Measurements from ENCODE around the gene HIF1A. TPM values are rescaled to one million over a fixed set of nuclear protein-coding genes. Genes with fewer than 3 reads are reported as not detected.

The HIF1A gene
- total RNA-seq, 1 experiment from 2014 or later, result 135 TPM

DNA sequence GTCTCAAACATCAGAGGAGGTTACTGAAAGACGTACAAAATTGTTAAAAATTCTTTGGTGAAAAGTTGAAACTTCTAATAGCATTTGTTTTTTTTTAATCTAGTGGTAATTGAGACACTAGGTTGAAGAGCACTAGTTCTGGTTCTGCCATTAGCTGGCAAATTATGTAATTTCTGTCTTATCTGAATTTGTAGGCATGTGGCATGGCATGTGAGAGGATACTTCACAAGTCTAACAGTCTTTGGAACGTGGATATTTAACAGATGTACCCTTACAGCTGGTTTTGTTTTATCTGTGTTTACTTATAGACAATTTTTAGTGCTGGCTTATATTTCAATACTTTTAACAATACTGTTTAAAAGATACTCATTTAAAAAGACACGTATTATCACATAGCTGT lies 72.9 kb downstream of the HIF1A start:
- DNase-seq (ENCODE audit: low spot score), result no peak
- no TSS peak for BruUV-seq (replicated peaks)
- Histone ChIP-seq H3K4me1 (ENCODE audit: insufficient read depth, low read length, poor library complexity, severe bottlenecking) (peaks cover 23% of the 10 kb centered on the region), H3K27ac (ENCODE audit: low read depth, low read length, poor library complexity, severe bottlenecking) (no peak overlapping the region), H3K36me3 (ENCODE audit: insufficient read depth, low read length, poor library complexity, severe bottlenecking) (peaks cover 49% of the 10 kb centered on the region), H3K9me3 (ENCODE audit: low read depth, low read length, poor library complexity, severe bottlenecking) (no peaks in the 10 kb centered on the region), H3K4me3 (ENCODE audit: low read depth, low read length, poor library complexity, severe bottlenecking) (no peak overlapping the region), H3K27me3 (replicated peaks; ENCODE audit: insufficient read depth, low read depth, low read length, poor library complexity) (no peaks in the 10 kb centered on the region)
- intact Hi-C loops (cut with micrococcal nuclease; ENCODE audit: unreplicated experiment), result no loop called here
- ChIA-PET POLR2A (ENCODE audit: low non-redundant PET) (no interaction called here), CTCF (no interaction called here)
- TF ChIP-seq, protein P1, sequence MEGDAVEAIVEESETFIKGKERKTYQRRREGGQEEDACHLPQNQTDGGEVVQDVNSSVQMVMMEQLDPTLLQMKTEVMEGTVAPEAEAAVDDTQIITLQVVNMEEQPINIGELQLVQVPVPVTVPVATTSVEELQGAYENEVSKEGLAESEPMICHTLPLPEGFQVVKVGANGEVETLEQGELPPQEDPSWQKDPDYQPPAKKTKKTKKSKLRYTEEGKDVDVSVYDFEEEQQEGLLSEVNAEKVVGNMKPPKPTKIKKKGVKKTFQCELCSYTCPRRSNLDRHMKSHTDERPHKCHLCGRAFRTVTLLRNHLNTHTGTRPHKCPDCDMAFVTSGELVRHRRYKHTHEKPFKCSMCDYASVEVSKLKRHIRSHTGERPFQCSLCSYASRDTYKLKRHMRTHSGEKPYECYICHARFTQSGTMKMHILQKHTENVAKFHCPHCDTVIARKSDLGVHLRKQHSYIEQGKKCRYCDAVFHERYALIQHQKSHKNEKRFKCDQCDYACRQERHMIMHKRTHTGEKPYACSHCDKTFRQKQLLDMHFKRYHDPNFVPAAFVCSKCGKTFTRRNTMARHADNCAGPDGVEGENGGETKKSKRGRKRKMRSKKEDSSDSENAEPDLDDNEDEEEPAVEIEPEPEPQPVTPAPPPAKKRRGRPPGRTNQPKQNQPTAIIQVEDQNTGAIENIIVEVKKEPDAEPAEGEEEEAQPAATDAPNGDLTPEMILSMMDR (conservative IDR thresholded peaks at IDR 0.05; ENCODE audit: low read depth, low read length), result no peak
- TF ChIP-seq EZH2 (IDR thresholded peaks at IDR 0.05; ENCODE audit: borderline replicate concordance, low read depth, low read length, poor library complexity, severe bottlenecking), result no peak

DNA sequence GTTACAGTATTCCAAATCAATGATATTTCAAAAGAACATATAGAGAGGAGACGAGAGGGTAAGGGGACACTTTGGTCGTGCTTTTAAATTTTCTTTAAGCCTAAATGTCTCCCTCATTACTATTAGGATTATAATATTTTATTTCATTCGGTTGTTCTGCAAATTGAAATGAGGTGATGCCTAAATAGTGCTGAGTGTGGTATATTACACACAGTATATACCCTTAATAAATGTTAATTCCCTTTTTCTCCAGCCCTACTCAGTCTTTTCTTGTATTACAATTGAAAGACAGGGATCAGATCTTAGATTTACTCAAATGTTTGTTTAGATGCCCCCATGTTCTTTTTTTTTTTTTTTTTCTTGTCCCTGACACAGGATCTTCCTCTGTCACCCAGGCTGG lies 74.6 kb downstream of the HIF1A start:
- TF ChIP-seq, protein P1 (conservative IDR thresholded peaks at IDR 0.05; ENCODE audit: low read depth, low read length), result no peak
- no peak for TF ChIP-seq EZH2 (IDR thresholded peaks at IDR 0.05; ENCODE audit: borderline replicate concordance, low read depth, low read length, poor library complexity, severe bottlenecking)
- CTCF ChIA-PET, result no interaction called here
- peaks cover 56% of the 10 kb centered on the region for H3K36me3 ChIP-seq (ENCODE audit: insufficient read depth, low read length, poor library complexity, severe bottlenecking)
- no peak for DNase-seq (ENCODE audit: low spot score)
- no peak overlapping the region for H3K27ac ChIP-seq (ENCODE audit: low read depth, low read length, poor library complexity, severe bottlenecking)
- H3K4me3 ChIP-seq (ENCODE audit: low read depth, low read length, poor library complexity, severe bottlenecking), result no peak overlapping the region
- H3K27me3 ChIP-seq (replicated peaks; ENCODE audit: insufficient read depth, low read depth, low read length, poor library complexity), result no peaks in the 10 kb centered on the region
- BruUV-seq (replicated peaks), result no TSS peak
- H3K9me3 ChIP-seq (ENCODE audit: low read depth, low read length, poor library complexity, severe bottlenecking), result no peaks in the 10 kb centered on the region
- POLR2A ChIA-PET (ENCODE audit: low non-redundant PET), result no interaction called here
- intact Hi-C loops (cut with micrococcal nuclease; ENCODE audit: unreplicated experiment), result no loop called here
- peaks cover 10% of the 10 kb centered on the region for H3K4me1 ChIP-seq (ENCODE audit: insufficient read depth, low read length, poor library complexity, severe bottlenecking)

DNA sequence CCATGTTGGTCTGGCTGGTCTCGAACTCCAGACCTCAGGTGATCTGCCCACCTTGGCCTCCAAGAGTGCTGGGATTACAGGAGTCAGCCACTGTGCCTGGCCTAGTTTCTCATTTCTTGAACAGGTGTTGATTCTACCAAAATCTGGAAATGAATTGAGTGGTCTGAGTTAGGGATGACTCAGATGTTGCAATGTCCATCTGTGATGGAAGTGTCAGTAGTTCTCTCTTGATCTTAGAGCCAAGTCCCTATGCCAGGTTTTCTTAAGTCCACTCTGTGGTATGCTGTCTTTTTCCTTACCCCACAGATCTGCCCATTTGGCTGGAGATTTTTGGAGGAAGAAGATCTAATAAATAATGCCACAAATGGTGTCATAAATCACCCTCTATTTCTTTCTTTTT lies 79.5 kb downstream of the HIF1A start:
- Histone ChIP-seq H3K4me1 (ENCODE audit: insufficient read depth, low read length, poor library complexity, severe bottlenecking) (no peaks in the 10 kb centered on the region), H3K27me3 (replicated peaks; ENCODE audit: insufficient read depth, low read depth, low read length, poor library complexity) (no peaks in the 10 kb centered on the region), H3K27ac (ENCODE audit: low read depth, low read length, poor library complexity, severe bottlenecking) (no peak overlapping the region), H3K4me3 (ENCODE audit: low read depth, low read length, poor library complexity, severe bottlenecking) (no peak overlapping the region), H3K36me3 (ENCODE audit: insufficient read depth, low read length, poor library complexity, severe bottlenecking) (peaks cover 66% of the 10 kb centered on the region), H3K9me3 (ENCODE audit: low read depth, low read length, poor library complexity, severe bottlenecking) (no peaks in the 10 kb centered on the region)
- no peak for DNase-seq (ENCODE audit: low spot score)
- no TSS peak for BruUV-seq (replicated peaks)
- intact Hi-C loops (cut with micrococcal nuclease; ENCODE audit: unreplicated experiment), result no loop called here
- ChIA-PET CTCF (no interaction called here), POLR2A (ENCODE audit: low non-redundant PET) (no interaction called here)
- TF ChIP-seq, protein P1 (conservative IDR thresholded peaks at IDR 0.05; ENCODE audit: low read depth, low read length), result no peak
- no peak for TF ChIP-seq EZH2 (IDR thresholded peaks at IDR 0.05; ENCODE audit: borderline replicate concordance, low read depth, low read length, poor library complexity, severe bottlenecking)

All from A673 (cell line).